GM23338 (cell line): ENCODE measurements around the gene TUB.

ENCODE experiments used
- CREB1 ChIP-seq: fragments of 250-450 bp; sonication (Bioruptor Pico); IDR thresholded peaks from 2 replicates; pipeline ENCODE4 v1.5.0; 2020; ENCODE audit warnings: low read depth, mild to moderate bottlenecking, moderate library complexity
- CTCF ChIP-seq, 2 experiments: fragments of 200-600 bp in 1 of 2; sonication (generic) in 1 of 2; conservative IDR thresholded peaks; 2 replicates each; pipeline versions ENCODE4 v1.5.1 to v1.6.1; 2016 to 2017; ENCODE audit warnings: antibody characterized with exemption in 2 of 2, low read depth in 2 of 2, mild to moderate bottlenecking in 2 of 2, moderate library complexity in 1 of 2
- EZH2 ChIP-seq: fragments of 200-600 bp; sonication (generic); IDR thresholded peaks from one replicate; pipeline ENCODE4 v1.8.0; 2017; ENCODE audit warnings: antibody characterized with exemption, mild to moderate bottlenecking, low read depth; ENCODE audit not compliant: unreplicated experiment
- EZH2phosphoT487 ChIP-seq: fragments of 200-600 bp; sonication (generic); IDR thresholded peaks from one replicate; pipeline ENCODE4 v1.8.1; 2018; ENCODE audit warnings: antibody characterized with exemption; ENCODE audit not compliant: unreplicated experiment
- POLR2AphosphoS5 ChIP-seq: IDR thresholded peaks from 2 replicates; pipeline ENCODE4 v1.6.1; 2016; ENCODE audit warnings: antibody characterized with exemption, low read depth
- REST ChIP-seq: IDR thresholded peaks from one replicate; pipeline ENCODE4 v1.6.1; 2018; ENCODE audit warnings: antibody characterized with exemption; ENCODE audit not compliant: unreplicated experiment
- STAT1 ChIP-seq: IDR thresholded peaks from one replicate; pipeline ENCODE4 v1.6.1; 2016; ENCODE audit warnings: antibody characterized with exemption; ENCODE audit not compliant: unreplicated experiment
- ZNF462 ChIP-seq: fragments of 250-450 bp; sonication (Bioruptor Pico); IDR thresholded peaks from 2 replicates; pipeline ENCODE4 v1.5.0; 2020; ENCODE audit warnings: mild to moderate bottlenecking, moderate library complexity

GRCh38 chr11:8067567-8067928, 13.5 kb upstream of the TUB start:
- TF ChIP-seq CTCF (conservative IDR thresholded peaks at IDR 0.05; ENCODE audit: low read depth in 2 of 2) = no peak
- TF ChIP-seq EZH2 = no peak
- TF ChIP-seq ZNF462 (CRISPR knock-in tag) = no peak
- no peak for TF ChIP-seq CREB1
- TF ChIP-seq POLR2AphosphoS5 = no peak
- no peak for TF ChIP-seq REST
- TF ChIP-seq EZH2phosphoT487 = no peak
- TF ChIP-seq STAT1 = no peak
